T-helper 1 cell treated with Interleukin-12 subunit alpha and Interleukin-12 subunit beta and Interleukin-4 antibody, amounts not matched to agents 30 ng/mL and 1 ng/mL, for 36 hours (primary cell): ENCODE results near the gene MRFAP1L1. TPM values are rescaled to one million over a fixed set of nuclear protein-coding genes. Genes with fewer than 3 reads are reported as not detected.

Source experiments
- intact Hi-C: fragments of 100-400 bp; cut with micrococcal nuclease; formaldehyde crosslinking; loops from one replicate; pipeline ENCODE4 v1.15.1; 2024
- total RNA-seq: library from RNA; stranded (reverse); gene quantifications from 2 replicates; pipeline ENCODE4 v1.2.3, GENCODE V29; 2022

The MRFAP1L1 gene
- total RNA-seq, 1 donor from 2014 or later: 69.6 TPM

DNA sequence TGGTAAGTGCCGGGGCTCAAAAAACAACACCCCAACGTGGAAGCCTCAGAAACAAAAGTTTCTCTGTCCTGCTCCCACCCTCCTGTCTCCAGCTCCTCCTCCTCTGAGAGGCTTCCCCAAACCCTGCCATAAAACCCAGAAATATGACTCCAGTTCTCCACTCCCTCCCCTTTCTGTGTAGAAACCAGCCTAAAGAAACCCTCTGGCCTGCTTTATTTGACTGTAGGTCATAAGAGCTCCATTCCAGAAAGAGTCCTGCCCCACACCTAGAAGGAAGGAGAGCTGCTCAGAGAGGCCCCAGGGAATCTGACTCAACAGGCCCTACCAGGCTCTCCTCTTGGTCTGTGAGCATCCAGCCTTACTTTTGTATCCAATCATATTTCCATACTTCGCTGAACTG, 16.9 kb downstream of the MRFAP1L1 start:
- intact Hi-C loops: no loop called here

DNA sequence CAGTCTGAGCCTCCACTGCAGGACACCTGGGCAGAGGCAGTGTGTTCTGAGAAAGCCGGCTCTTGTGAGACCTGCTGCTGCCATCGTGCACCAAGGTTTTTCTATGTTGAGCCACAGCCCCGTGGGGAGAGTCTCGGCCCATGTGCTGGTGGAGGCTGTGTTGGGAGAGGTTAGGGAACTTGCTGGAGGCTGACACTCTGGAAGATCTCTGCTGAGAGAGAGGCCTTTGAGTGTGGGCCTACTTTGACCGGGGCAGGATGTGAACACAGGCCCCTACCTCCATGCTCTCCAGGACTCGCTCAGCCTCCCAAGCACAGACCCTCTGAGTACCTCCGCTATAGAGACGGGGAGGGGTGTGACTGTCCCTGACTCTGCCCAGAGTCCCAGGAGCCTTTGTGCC, 17.3 kb downstream of the MRFAP1L1 start:
- intact Hi-C loops: no loop called here

DNA sequence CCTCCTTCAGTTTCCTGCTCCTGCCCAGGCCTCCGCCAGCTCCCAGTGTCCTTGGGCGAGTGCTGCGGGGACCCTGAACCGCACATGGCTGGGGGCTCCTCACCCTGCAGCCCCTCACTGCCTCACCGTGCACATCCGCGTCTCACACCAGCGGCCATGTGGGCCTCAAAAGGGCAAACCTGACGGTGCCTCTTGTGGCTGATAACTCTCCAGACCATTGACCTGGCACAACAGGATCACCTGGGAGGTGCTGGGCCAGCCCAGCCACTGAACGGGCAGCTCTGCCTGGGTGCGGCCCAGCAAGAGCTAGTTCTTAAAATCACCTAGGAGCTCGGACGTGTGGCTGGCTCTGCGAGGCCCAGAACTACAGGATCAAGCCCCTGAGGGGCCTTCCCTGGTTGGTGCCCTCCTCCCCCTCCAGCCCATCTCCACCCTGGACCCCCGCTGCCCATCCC, 20.1 kb downstream of the MRFAP1L1 start:
- intact Hi-C loops: loop anchor here (1.0 kb wide), 3 partner anchors 15 to 48 kb away; partner anchors contain the start of gene MRFAP1L1

DNA sequence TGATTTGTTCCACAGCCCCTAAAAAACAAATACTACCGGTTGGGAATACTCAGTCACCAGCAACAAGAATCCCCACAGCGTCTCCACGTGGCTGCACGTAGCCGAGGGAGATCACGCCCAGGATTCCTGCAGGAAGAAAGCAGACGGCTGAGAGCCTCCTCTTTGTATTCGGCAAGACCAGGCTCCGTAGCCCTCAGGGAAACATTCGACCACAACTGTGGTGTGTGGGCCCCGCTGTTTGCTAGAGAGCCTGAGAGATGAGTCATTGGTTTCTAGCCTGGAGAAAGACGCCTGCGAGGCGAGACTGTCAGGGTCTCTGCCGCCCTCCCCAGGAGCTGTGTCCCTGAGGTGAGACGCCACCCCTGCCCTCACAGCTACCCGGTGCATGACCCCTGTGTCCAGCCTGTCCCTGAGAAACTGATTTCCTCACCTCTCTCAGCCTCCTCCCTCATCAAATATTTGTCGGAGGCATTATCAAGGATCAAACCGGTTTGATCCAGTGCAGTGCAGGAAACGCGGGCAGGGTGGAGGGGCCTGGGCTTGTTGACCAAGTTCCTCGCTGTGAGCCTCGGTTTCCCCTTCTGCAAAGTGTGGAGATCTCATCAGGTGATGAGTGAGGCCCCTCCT, 20.7 kb downstream of the MRFAP1L1 start:
- intact Hi-C loops: loop anchor here (1.0 kb wide), 3 partner anchors 15 to 48 kb away; partner anchors contain the start of gene MRFAP1L1

DNA sequence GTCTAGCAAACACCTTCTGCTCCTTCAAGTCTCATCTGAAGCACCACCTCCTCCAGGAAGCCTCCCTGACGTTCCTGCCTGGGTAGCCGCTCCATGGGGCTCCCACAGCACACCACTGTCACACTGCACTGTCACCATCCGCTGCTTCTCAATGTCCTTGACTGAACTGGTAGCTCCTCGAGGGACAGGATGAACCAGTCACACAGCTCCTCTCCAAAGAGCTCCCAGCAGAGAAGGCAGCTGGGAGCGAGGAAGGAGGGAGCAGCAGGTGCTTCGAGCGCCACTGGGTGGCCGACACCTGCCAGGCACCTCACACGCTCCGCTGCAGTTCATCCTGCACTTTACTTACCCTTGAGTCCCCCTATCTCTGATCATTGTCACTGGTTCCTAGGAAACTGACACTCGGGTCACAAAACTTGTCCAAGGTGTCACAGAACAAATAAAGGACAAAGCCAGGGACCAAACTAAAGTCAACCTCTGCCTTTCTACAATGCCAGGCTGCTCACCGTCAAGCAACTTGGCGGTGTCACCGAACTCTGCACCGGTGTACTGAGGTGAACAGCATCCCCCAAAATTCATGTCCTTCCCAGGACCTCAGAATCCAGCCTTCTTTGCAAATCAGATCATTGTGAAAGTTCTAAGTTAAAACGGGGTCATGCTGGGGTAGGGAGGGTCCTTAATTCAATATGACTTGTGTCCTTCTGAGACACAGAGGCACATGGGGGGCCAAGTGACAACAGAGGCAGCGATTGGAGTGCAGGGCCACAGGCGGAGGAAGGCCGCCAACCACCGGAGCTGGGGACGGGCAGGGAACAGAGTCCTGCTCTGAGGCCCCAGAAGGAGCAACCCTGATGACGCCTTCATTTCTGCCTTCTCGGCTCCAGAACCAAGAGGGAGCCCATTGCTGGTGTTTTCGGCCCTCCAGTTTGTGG, 21.5 kb downstream of the MRFAP1L1 start:
- intact Hi-C loops: no loop called here

DNA sequence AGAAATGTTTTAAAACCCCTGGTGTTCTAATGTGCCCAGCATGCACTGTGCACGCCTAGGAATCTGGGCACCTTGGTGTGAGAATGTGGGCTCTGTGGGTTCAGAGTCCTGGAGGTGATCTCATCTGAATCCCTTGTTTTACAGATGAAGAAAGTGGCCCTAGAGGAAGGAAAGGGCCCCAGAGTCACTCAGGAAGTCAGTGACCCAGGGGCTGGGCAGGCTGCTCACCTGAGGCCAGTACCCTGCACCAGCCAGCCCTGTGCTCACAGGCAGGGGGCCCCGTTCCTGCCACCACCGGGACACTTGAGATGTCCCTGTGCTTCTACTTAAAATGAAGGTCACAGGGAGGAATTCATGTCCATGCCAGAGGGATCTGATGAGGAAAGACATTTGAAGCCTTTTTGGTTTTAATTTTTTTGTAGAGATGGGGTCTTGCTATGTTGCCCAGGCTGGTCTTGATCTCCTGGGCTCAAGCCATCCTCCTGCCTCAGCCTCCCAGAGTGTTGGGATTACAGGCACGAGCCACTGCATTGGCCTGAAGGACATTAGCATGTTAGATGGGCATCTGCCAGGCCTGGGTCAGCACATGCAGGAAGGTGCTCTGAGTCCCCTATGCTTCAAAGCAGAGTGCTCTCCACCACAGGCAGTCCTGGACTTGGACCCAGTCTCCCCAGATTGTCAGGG, 23.4 kb downstream of the MRFAP1L1 start:
- intact Hi-C loops: no loop called here

DNA sequence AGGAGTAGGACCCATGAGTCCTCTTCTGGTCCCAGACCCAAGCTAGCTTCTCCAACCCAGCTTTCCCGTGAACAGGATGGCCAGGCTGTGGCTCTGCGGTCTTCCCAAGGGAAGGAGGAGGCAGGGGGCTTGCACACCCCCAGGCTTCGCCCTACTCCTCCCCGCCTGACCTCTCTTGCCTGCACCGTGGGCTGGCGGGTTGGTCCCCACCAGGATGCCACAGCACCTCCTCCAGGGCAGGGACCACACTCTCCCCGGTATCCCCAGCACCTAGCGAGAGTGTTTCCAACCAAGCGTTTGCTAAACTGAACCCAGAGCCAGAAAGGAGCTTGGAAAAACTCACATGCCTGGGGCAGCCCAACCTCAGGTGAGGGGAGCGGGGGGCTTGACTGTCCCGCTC, 25.0 kb downstream of the MRFAP1L1 start:
- intact Hi-C loops: no loop called here

DNA sequence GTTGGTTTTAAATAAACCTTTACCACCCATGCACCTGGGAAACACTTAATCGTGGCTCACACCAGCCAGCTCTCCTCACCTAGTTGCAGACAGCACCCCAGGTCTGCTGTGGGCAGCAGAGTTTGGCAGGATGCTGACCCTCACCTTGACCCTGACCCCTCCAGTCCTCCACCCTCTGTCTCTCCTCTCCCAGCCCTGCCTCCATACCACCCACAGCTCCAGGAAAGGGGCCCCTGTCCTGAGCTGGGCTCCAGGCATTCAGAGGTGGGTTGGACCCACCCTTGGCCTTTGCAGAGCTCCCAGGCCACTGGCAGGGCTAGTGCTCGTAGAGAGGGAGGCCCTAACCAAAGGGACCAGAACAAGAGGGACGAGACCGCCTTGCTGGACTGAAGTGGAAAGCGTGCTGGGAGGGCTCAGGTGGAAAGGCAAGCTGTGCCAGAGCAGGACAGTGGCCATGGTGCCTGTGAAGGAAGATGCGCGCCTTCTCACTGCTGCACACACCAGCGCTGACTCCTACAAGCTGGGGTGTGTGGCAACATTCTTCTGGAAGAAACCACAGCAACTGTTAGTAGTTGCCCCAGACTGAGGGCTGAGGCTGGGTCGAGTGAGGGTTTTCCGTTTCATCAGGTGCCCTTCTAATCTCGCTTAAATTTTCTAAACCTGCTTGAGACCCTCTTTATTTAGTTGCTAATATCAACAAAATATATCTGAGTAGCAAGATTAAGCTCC, 26.6 kb downstream of the MRFAP1L1 start:
- intact Hi-C loops: no loop called here

DNA sequence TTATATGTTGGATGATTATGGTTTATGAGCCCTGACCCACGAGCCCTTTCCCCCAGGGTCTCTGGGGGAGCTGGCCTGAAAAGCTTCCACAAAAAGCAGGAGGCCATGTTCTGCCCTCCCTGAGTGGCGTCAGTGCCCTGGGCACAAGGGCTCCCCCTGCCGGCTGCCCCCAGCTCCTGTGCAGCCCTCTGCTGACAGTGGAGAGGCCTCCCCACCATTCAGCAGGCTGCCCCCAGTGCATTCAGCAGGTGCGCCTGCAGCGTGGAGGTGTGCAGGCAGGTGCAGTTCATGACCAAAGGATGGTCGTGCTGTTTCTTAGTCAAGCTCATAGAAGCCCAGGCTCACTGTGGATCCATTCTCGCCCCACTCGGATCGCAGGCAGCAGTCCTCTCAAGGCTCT, 28.5 kb downstream of the MRFAP1L1 start:
- intact Hi-C loops: no loop called here

DNA sequence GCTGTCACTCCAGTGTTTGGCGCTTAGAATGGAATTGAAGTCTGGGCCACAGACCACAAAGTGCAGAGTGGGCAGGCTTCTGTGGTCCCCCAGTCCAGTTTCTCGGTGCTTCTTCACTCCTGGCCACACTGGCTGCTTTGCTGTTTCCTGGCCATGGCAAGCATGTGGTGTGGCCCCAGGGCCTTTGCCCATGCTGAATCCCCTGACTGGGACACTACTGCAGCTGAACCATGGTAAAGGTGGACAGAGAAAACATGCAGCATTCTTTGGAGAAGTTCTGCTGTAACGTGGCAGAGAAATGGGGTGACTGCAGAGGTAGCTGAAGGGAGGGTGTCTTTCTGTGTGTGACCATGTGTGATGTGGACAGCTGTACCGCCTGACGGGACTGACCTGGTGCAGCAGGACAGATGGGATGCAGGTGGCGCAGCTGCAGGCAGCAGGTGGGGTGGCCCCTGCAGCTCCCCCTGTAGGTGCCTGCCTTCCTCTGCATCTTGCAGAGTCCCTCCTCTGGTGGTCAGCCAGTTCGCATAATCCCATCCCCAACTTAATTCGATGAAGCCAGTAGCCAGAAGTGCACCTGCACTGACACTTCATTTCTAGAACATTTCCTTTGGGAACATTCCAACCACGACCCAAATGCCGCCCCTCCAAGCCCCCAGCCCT, 29.2 kb downstream of the MRFAP1L1 start:
- intact Hi-C loops: no loop called here

DNA sequence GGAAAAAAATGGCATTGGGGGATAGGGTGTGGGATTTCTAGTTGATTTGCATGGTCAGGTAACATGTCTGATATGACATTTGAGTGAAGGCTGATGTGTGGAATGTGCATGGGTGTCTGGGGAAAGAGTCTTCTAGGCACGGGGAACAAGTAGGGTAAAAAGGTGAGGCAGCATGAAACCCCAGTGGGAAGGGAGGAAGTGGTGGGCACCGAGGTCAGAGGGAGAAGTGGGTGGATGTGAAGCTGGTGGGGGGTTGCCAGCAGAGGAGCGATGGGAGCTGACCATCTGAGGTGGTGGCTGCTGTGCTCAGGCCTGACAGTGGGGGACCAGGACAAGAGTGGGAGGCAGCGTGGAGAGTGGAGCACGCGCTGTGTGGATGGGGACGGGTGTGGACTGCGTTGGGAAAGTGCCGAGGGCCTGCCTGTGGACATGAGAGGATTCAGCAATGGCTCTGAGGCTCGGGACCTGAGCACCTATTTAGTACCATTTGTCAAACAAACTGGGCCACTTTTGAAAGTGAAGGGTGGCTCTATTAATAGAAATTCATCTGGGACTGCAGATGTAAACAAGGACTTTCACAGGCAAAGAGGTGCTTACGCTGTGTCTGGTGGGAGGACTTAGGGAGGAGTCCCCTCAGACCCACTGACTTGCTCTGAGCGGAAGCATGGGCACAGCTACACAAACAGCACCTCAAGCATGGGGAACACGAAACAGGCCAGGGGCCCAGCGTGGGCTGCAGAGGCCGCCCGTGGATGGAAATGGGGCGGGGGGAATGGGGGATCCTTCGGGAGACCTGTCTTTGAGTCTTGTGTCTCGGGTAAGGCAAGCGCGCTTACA, 32.7 kb downstream of the MRFAP1L1 start:
- intact Hi-C loops: no loop called here

DNA sequence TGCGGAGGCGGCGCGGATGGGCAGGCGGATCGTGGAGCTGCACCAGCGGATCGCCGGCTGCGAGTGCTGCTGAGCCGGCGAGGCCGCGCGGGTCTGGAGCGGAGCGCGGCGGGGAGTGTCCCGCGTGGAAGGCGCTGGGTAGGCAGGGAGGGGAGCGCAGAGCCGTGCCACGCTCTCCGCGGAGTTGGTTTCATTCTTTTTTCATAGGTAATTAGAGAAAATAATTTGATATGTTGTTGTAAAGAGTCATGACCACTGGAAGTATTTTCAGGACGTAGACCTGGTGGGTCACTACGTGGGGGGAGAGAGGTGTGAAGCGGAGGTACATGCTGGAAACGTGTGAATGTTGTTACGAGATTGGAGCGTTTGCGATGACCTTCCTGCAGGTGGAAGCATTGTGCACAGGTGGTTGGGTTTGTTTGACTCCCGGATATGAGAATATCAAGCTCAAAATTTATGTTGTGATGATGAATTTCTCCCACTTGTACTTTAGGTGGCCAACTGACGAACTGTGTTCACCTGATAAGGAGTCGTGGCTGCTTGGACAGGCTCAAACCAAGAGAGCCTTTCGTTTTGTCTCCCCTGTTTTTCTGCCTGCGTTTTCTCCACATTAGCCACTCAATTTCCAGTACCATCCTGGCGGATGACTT, 35.0 kb downstream of the MRFAP1L1 start:
- intact Hi-C loops: loop anchor here (1.0 to 5.0 kb wide), 10 partner anchors 15 to 394 kb away; partner anchors contain the start of genes BLOC1S4, GRPEL1 and MRFAP1L1

DNA sequence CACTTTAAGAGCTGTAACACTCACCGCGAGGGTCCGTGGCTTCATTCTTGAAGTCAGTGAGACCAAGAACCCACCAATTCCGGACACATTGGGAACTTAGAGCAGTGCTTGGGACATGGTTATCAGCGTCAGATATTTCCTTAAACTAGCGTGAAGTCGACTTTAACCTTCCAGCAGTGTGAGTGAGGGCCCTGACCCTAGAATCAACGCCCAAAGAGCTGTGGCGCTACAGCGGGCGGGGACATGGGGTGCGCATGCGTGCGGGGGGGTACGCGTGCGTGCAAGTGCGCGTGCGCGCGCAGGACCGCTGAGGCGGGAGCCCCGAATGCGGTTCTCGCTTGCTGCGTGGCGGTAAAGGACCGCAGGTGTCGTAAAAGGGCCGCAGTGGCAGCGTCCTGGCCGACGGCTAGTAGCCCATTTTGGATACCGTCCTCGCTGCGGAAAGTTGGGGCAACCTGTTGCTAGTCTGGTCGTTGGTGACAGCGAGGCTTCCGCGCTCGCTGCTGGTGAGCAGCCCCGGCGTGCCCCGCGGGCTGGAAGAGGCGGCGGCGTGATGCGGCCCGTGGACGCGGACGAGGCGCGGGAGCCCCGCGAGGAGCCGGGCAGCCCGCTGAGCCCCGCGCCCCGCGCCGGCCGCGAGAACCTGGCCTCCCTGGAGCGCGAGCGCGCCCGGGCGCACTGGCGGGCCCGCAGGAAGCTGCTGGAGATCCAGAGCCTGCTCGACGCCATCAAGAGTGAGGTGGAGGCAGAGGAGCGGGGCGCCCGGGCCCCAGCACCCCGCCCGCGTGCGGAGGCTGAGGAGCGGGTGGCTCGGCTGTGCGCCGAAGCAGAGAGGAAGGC, 35.8 kb downstream of the MRFAP1L1 start:
- intact Hi-C loops: loop anchor here (1.0 to 5.0 kb wide), 12 partner anchors 15 to 394 kb away; partner anchors contain the start of genes BLOC1S4, GRPEL1, MRFAP1 and MRFAP1L1

DNA sequence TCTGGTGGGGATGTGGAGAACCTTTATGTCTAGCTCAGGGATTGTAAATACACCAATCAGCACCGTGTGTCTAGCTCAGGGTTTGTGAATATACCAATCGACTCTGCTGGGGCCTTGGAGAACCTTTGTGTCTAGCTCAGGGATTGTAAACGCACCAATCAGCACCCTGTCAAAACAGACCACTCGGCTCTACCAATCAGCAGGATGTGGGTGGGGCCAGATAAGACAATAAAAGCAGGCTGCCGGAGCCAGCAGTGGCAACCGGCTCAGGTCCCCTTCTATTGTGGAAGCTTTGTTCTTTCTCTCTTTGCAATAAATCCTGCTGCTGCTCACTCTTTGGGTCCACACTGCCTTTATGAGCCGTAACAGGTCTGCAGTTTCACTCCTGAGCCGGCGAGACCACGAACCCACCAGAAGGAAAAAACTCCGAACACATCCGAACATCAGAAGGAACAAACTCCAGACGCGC, 36.4 kb downstream of the MRFAP1L1 start:
- intact Hi-C loops: loop anchor here (1.0 to 5.0 kb wide), 3 partner anchors 14 to 224 kb away; partner anchors contain the start of gene MRFAP1

DNA sequence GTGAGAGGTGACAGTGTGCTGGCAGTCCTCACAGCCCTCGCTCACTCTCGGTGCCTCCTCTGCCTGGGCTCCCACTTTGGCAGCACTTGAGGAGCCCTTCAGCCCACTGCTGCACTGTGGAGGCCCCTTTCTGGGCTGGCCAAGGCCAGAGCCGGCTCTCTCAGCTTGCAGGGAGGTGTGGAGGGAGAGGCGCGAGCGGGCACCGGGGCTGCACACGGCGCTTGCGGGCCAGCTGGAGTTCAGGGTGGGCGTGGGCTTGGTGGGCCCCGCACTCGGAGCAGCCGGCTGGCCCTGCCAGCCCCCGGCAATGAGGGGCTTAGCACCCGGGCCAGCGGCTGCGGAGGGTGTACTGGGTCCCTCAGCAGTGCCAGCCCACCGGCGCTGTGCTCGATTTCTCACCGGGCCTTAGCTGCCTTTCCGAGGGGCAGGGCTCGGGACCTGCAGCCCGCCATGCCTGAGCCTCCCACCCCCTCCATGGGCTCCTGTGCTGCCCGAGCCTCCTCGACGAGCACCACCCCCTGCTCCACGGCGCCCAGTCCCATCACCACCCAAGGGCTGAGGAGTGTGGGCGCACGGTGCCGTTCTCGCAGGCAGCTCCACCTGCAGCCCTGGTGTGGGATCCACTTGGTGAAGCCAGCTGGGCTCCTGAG, 37.0 kb downstream of the MRFAP1L1 start:
- intact Hi-C loops: loop anchor here (1.0 to 5.0 kb wide), 3 partner anchors 13 to 225 kb away; partner anchors contain the start of gene MRFAP1

DNA sequence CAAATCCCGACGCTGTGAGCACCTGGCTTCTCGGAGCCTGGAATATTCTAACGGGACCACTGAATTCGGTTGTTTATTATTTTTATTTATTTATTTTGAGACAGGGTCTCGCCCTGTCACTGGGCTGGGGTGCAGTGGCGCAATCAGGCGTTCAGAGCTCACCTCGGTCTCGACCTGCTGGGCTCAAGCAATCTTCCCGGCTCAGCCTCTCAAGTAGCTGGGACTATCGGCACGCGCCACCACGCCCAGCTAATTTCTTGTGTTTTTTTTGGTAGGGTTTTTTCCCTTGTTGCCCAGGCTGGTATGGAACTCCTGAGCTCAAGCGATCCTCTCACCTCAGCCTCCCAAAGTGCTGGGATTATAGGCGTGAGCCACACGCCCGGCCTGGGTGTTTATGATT, 37.5 kb downstream of the MRFAP1L1 start:
- intact Hi-C loops: loop anchor here (5.0 kb wide), 1 partner anchor 225 kb away; no protein-coding TSS in a partner anchor

DNA sequence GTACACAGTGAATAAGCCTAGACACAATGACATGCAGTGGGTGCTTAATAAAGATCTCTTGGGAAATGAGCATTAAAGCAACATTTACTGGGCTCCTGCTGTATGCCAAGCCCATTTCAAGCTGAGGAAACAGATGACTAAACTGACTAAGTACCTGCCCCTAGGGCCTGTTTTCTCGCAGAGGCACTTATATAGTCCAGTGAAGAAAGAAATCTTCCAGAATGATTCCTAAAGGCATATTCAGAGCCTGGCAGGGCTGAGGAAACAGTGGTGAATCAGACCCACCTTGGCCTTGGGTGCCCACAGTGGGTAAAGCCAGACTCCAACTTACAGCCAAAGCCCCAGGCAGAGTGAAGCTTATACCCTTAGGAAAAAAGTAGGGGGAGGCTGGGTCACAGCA, 38.0 kb downstream of the MRFAP1L1 start:
- intact Hi-C loops: loop anchor here (5.0 kb wide), 1 partner anchor 226 kb away; no protein-coding TSS in a partner anchor
